Progenitor cell of endocrine pancreas (in vitro differentiated cells): ENCODE data around the gene CCDC9B. TPM values are rescaled to one million over a fixed set of nuclear protein-coding genes. Genes with fewer than 3 reads are reported as not detected.

ENCODE experiments used
- DNase-seq: peaks from one replicate; pipeline ENCODE4 v3.0.0; 2021; ENCODE audit warnings: low spot score; ENCODE audit not compliant: unreplicated experiment
- H3K27ac Mint-ChIP-seq: 2 replicates; pipeline ENCODE4 v1.8.0; 2021; ENCODE audit warnings: mild to moderate bottlenecking, moderate library complexity, mixed read lengths
- H3K27me3 Mint-ChIP-seq: 2 replicates; pipeline ENCODE4 v1.8.0; 2021; ENCODE audit warnings: mixed read lengths
- H3K36me3 Mint-ChIP-seq: 2 replicates; pipeline ENCODE4 v1.8.0; 2022; ENCODE audit warnings: mixed read lengths; ENCODE audit not compliant: insufficient read depth
- H3K4me1 Mint-ChIP-seq: 2 replicates; pipeline ENCODE4 v1.8.0; 2021; ENCODE audit warnings: low read depth, mixed read lengths
- H3K4me3 Mint-ChIP-seq: 2 replicates; pipeline ENCODE4 v1.8.0; 2021; ENCODE audit warnings: low read depth, mild to moderate bottlenecking, moderate library complexity, mixed read lengths
- H3K9me3 Mint-ChIP-seq: 2 replicates; pipeline ENCODE4 v1.8.0; 2021; ENCODE audit warnings: low read depth, mixed read lengths
- total RNA-seq: library from RNA; stranded (reverse); gene quantifications from 2 replicates; pipeline ENCODE4 v1.2.1, GENCODE V29; 2021
- TF ChIP-seq, protein P1 (sequence below): fragments of 200-600 bp; sonication (generic); IDR thresholded peaks from one replicate; pipeline ENCODE4 v1.5.0; 2021; ENCODE audit warnings: antibody characterized with exemption, mild to moderate bottlenecking; ENCODE audit not compliant: unreplicated experiment

CCDC9B gene
- total RNA-seq, 1 donor from 2014 or later = 0.07 TPM

DNA sequence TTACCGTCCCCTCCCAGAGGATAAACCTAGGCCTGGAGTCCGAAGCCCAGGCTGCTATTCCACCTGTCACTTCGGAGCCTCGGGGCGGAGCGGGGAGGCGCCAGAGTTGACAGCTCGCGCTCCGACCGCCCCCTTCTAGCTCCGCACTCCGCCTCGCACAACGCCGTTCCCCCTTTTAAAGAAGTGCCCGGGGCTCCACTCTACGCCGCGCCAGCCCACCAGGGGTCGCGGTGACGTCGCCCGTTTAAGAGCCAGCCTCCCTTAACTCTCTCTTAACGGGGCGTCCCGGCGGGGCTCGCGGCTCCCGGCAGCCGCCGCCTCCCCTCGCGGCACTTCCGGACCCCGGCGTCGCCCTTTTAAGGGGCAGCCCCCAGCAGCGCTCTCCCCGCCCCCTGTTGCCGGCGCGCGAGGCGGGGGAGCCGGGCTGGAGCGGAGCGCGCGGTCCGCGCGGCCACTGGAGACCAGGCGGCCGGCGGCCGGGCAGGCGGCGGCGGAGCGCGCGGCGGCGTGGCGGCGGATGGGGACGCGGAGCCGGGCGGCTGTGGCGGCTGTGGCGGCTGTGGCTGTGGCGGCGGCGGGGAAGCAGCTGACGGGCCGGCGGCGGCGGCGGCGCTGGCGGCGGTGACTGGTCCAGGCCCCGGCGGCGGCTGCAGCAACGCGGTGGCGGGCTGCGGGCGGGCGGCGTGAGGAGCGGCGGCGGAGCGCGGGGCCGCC lies 17.3 kb downstream of the CCDC9B start, which contains the start of gene INAFM2:
Gene INAFM2, plus strand, starts transcription at position 454 of the 714 bp plus-strand sequence. CDS start 364 bp downstream, outside the sequence.
- Mint-ChIP-seq H3K4me3 (peak within 1 kb of the TSS; percentile 68), H3K27me3 (peaks cover 63% of the 10 kb centered on the region), H3K36me3 (peaks cover 2% of the 10 kb centered on the region), H3K27ac (peak within 1 kb of the TSS; percentile 4), H3K9me3 (peaks cover 4% of the 10 kb centered on the region), H3K4me1 (no peaks in the 10 kb centered on the region)
- TF ChIP-seq, protein P1, sequence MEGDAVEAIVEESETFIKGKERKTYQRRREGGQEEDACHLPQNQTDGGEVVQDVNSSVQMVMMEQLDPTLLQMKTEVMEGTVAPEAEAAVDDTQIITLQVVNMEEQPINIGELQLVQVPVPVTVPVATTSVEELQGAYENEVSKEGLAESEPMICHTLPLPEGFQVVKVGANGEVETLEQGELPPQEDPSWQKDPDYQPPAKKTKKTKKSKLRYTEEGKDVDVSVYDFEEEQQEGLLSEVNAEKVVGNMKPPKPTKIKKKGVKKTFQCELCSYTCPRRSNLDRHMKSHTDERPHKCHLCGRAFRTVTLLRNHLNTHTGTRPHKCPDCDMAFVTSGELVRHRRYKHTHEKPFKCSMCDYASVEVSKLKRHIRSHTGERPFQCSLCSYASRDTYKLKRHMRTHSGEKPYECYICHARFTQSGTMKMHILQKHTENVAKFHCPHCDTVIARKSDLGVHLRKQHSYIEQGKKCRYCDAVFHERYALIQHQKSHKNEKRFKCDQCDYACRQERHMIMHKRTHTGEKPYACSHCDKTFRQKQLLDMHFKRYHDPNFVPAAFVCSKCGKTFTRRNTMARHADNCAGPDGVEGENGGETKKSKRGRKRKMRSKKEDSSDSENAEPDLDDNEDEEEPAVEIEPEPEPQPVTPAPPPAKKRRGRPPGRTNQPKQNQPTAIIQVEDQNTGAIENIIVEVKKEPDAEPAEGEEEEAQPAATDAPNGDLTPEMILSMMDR = peak; percentile 81
- peak; percentile 85 for DNase-seq

DNA sequence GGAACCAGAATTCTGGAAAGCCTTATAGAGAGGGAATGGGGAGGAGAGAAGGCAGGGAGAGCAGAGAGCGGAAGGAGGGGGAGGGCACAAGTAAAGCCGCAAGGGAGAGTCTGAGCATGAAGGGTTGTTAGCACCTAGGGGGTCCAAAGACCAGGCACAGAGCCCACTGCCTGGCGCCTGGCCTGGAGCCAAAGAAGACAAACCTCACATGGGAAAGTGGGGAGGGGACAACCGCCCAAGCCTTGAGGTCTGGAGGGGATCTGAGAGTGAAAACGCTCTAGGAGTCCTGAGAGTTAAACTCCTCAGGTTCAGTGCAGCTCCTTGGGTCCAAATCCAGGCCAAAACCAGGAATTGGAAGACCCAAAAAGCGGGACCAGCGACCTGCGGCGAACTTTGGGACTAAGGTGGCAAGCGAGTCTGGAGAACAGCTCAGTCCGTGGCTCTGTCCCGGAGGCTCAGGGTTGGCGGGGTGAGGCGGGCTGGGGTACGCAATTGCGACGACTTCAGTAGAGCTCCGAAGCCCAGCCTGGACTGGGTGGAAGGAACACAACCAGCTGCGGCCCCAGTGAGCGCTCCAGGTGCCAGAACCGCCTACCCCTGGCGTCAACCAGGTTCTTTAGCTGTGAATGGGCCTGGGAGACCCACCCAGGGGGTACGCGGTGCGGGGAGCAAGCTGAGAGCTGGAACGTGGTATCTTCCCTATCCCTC lies 18.1 kb downstream of the CCDC9B start:
- H3K9me3 Mint-ChIP-seq = peaks cover 4% of the 10 kb centered on the region
- H3K27ac Mint-ChIP-seq = no peak overlapping the region
- no peaks in the 10 kb centered on the region for H3K4me1 Mint-ChIP-seq
- peak overlapping the region; percentile 50 for H3K4me3 Mint-ChIP-seq
- TF ChIP-seq, protein P1 = no peak
- peaks cover 62% of the 10 kb centered on the region for H3K27me3 Mint-ChIP-seq
- DNase-seq = no peak
- peaks cover 2% of the 10 kb centered on the region for H3K36me3 Mint-ChIP-seq

DNA sequence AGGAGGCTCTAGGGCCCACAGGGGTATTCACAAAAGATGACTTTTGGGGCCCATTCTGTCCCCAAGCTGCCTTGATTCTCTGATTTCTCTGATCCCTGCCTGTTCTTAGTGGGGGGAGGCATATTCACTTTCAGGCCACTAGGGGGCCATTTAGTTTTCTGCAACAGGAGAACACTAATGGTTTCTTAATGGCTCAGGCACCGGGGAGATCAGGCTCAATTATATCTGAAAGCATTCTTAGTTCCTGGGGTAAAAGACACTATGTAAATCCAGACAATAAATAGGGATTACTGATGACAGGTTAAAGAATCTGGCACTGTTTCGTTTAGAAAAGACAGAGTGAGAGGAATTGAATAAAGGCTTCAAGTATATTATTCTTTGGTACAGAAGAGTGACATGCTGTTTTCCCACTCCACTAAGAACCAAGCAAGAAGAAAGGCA lies 19.8 kb downstream of the CCDC9B start:
- Mint-ChIP-seq H3K9me3 (peaks cover 4% of the 10 kb centered on the region), H3K36me3 (peaks cover under 1% of the 10 kb centered on the region), H3K4me3 (no peak overlapping the region), H3K4me1 (no peaks in the 10 kb centered on the region), H3K27me3 (peaks cover 60% of the 10 kb centered on the region), H3K27ac (no peak overlapping the region)
- TF ChIP-seq, protein P1 = peak; percentile 87
- DNase-seq = no peak

DNA sequence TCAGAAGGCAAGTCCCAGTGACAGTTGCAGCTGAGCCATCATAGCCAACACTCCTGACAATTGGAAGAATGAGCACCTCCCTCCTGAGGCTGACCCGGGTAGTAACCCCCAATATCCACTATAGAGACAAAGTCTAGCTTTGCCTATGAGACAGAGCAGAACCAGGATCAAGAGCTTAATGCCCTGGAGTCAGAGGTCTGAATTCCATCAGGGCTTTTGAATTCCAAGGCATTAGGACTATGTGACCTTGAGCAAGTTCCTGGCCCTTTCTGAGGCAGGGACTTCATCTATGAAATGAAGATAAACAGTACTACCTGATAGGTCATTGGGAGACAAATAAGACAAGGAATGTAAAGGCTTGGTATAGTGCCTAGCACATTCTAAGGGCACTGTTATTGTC lies 20.3 kb downstream of the CCDC9B start:
- no peak overlapping the region for H3K4me3 Mint-ChIP-seq
- H3K27me3 Mint-ChIP-seq = peaks cover 60% of the 10 kb centered on the region
- peaks cover 4% of the 10 kb centered on the region for H3K9me3 Mint-ChIP-seq
- no peaks in the 10 kb centered on the region for H3K36me3 Mint-ChIP-seq
- no peak for DNase-seq
- TF ChIP-seq, protein P1 = no peak
- H3K27ac Mint-ChIP-seq = no peak overlapping the region
- H3K4me1 Mint-ChIP-seq = no peaks in the 10 kb centered on the region

DNA sequence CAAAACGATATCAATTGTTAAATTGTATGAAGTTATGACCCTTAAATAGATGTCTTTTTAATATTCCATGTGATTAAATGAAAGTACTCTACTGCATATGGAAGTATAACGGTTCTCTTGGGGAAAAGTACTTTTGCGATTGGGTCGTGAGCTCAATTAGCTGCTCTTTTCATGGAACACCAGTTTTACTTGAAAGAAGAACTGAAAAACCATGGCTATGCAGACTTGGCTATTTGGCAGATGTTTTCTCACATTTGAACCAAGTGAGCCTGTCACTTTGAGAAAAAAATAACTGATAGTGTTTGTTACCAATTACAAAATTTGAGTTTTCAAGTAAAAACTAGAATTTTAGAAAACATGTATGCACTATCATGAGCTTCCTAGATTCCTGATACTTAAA lies 23.2 kb downstream of the CCDC9B start:
- H3K4me1 Mint-ChIP-seq = no peaks in the 10 kb centered on the region
- no peak overlapping the region for H3K4me3 Mint-ChIP-seq
- H3K36me3 Mint-ChIP-seq = no peaks in the 10 kb centered on the region
- H3K9me3 Mint-ChIP-seq = peaks cover 4% of the 10 kb centered on the region
- no peak for DNase-seq
- peaks cover 69% of the 10 kb centered on the region for H3K27me3 Mint-ChIP-seq
- TF ChIP-seq, protein P1 = no peak
- H3K27ac Mint-ChIP-seq = no peak overlapping the region
